Renal pelvis (tissue), 4 donors: ENCODE measurements around the gene RPL37A. TPM values are rescaled to one million over a fixed set of nuclear protein-coding genes. Genes with fewer than 3 reads are reported as not detected.
"Not testable (repeated sequence)": the region's sequence is repeated elsewhere in the genome, so short reads cannot be mapped to it uniquely, and the experiment has no call there.

Experiments
- DNase-seq: peaks from one replicate; pipeline ENCODE4 v3.0.0-alpha.2; 2013
- polyA plus RNA-seq, 3 donors: library from polyadenylated mRNA; unstranded; fragments of 120-200 nt; gene quantifications; one replicate each; pipeline ENCODE4 v1.2.1, GENCODE V29; 2013; ENCODE audit not compliant: insufficient read length in 3 of 3

Gene RPL37A
- polyA plus RNA-seq, 3 donors = 2,012 to 2,549 (median 2,297) TPM

GRCh38 chr2:216503159-216503629, 4.5 kb downstream of the RPL37A start:
- no peak for DNase-seq

- no peak for DNase-seq
Observed at GRCh38 chr2:216503697-216504375, 5.2 kb downstream of the RPL37A start.

- no peak for DNase-seq
Observed at GRCh38 chr2:216504376-216504762, 5.7 kb downstream of the RPL37A start.

- no peak for DNase-seq
Observed at GRCh38 chr2:216505133-216506106, 6.8 kb downstream of the RPL37A start.

GRCh38 chr2:216507220-216508160, 8.8 kb downstream of the RPL37A start:
- no peak for DNase-seq

- no peak for DNase-seq
Observed at GRCh38 chr2:216508229-216508628, 9.6 kb downstream of the RPL37A start.

GRCh38 chr2:216516730-216517350, 18.2 kb downstream of the RPL37A start:
- no peak for DNase-seq

GRCh38 chr2:216517447-216518225, 19.0 kb downstream of the RPL37A start:
- no peak for DNase-seq

- DNase-seq = not testable (repeated sequence)
Observed at GRCh38 chr2:216518566-216519119, 20.0 kb downstream of the RPL37A start.

- no peak for DNase-seq
Observed at GRCh38 chr2:216519154-216519762, 20.6 kb downstream of the RPL37A start.

- no peak for DNase-seq
Observed at GRCh38 chr2:216520112-216520511, 21.5 kb downstream of the RPL37A start.

- no peak for DNase-seq
Observed at GRCh38 chr2:216522892-216523502, 24.4 kb downstream of the RPL37A start.

- no peak for DNase-seq
Observed at GRCh38 chr2:216525972-216526371, 27.3 kb downstream of the RPL37A start.

- DNase-seq = no peak
Observed at GRCh38 chr2:216526939-216527338, 28.3 kb downstream of the RPL37A start.

GRCh38 chr2:216527600-216527999, 29.0 kb downstream of the RPL37A start:
- DNase-seq = no peak

- DNase-seq = no peak
Observed at GRCh38 chr2:216532562-216532961, 33.9 kb downstream of the RPL37A start.

GRCh38 chr2:216533609-216534008, 35.0 kb downstream of the RPL37A start:
- no peak for DNase-seq

GRCh38 chr2:216534809-216535208, 36.2 kb downstream of the RPL37A start:
- DNase-seq = no peak

GRCh38 chr2:216535454-216535995, 36.9 kb downstream of the RPL37A start:
- DNase-seq = peak; percentile 85
